Measurements from ENCODE around the gene C5orf63.
A peak's percentile ranks its signal among the peaks of the same experiment; 100 is the strongest.
"Not testable (repeated sequence)": the region's sequence is repeated elsewhere in the genome, so short reads cannot be mapped to it uniquely, and the experiment has no call there.

C5orf63 gene

DNA sequence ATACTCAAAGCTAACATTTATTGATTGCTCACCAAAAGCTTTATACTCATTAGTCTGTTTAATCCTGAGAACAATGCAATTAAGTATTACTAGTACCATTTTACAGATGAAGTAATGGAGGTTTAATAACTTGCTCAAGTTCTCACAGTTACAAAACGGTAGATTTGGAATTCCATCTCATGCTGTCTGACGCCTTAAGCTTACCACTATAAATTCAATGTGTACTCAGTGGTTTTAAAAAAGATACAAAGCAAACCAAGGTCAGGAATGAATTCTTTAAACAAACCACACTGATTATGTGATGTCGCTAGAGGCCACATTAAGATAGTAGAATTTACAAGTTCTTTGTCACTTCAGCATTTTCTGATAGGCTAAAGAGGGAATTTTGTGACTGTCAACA, 1.2 kb upstream of the C5orf63 start:
- DNase-seq (ENCODE audit: low spot score), result no peak

DNA sequence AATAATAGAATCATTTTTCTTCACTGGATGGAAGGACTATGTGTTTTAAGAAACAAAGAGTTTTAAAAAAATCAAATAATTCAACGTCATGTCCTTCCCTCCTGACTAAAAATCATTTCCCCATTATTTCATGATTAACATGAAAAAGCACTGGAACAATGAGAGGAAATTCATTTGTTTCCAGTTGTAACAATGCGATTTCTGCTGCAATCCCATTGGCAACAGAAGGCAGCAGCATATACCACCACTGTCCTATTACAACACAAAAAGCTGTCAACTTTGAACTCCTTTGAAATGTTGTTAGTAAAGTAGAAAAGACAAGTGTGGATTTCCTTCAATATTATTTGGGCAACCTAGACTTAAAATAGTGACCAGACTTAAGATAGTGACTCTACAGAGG, 3.1 kb downstream of the C5orf63 start:
- no peak for DNase-seq (ENCODE audit: low spot score)

DNA sequence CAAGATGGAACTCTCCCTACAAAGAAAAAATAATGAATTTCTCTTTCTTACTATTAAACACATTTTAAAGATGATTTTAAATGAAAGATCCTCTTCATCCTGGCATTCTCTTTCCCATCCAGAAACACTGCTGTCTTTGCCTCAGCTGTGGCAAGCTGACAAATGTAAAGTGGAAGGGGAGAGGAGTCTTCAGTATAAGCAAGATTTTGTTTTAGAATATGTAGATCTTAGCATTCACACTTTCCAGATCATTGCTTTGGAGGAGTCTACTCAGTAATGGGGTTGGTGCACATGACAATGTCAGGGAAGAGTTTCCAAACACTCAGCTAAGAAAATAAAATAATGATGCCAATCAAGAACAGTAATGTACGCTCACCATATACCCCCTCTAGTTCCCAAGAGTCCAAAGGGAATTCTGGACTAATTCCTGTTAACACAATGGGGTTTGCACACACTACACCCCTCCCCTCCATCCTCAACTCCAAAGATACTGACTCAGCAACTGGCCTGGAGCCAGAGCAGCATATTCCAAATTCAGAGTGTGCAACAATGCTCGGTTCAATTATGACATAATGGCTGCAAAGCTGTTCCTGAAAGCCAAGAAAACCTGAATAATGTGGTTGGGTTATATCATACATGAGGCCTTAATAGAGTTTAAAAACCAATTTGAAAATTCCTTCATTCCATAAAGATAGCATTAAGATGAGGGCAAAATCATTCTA, 4.6 kb downstream of the C5orf63 start:
- peak; percentile 17 for DNase-seq (ENCODE audit: low spot score)

DNA sequence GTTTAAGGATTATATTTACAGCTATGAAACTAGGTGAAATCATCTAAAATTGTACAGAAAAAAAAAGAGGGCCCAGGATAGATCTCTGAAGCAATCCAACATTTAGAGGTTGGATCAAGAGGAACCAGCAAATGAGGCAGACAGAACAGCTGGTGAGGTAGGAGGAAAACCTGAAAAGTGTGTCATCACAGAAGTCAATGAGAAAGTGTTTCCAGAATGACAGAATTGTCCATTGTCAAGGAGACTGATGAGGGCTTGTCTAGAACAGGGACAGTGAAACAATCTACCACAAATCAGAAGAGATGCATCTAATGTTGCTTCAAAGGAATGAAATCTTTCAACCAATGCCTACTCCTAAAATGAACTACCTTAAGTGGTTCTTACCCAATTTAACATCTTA, 6.6 kb downstream of the C5orf63 start:
- no peak for DNase-seq (ENCODE audit: low spot score)

DNA sequence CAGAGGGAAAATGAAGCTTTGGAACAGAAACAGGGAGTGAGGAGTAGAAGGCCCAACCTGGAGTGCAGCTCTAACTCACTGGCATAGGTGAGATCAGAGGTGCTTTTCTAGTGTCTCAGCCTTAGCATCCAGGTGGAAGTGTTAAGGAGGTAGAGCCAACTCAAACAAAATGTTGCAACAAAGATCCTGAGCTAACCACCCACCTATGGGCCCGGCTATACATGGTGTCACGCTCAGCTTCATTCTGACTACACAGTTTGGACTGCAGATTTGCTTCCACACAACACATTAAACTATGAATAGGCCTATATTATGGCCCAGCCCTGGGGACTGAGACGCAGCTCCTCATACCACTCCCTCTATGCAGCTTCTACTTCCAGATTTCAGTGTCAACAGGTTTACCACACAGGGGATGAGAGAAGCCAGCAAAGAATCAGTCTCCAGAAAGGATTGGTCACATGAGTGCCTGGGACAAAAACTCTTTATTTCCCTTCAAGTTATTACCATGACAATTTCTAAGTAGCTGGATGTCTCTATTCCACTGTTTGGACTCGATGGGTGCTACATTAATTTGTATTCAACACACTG, 9.0 kb downstream of the C5orf63 start:
- no peak for DNase-seq (ENCODE audit: low spot score)

DNA sequence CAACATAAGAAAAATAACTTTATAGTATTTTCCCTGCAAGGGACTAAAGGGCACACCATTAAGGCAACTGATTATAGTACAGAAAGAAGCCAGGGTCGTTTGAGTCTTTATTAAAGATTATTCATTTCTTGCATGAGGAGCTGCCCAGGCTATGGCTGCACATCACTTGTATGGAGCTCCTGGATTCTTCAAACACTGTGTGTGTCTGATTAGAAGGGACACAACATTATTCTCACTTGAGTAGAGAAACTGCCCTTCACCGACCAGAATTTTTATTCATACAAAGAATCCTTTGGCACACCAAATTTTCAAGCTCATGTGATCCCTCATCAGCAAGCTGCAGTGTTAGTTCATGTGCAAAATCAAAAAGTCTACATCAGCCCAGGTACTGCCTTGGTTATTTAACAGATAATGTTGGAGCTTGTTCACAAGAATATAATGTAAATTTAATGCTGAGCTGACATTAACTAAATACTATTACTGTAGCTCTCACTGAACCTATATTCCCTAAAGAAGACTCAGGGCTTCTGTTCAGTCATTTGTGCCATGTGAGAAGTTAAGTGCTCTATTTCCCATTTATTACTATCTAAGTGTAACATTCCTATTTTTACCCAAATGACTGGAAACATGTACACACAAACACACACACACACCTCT, 9.9 kb downstream of the C5orf63 start:
- no peak for DNase-seq (ENCODE audit: low spot score)

DNA sequence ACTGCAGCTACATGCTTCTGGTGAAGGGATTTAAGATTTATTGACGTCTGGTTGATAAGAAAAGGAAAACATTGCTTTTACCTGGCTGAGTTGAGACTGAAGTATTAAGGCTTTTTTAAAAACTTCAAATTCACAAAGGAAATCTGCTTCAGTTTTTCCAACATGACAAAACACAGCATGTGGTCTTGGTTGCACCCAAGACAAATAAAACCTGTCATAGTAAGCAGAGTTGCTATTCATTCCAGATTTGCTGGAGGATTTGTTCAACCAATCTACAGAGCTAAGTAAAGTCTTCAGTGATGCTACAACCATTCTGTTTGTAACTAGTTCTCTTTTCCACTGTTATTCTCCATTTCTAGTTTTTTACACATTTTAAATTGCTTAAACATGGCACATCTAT, 11.3 kb downstream of the C5orf63 start:
- DNase-seq (ENCODE audit: low spot score), result no peak

DNA sequence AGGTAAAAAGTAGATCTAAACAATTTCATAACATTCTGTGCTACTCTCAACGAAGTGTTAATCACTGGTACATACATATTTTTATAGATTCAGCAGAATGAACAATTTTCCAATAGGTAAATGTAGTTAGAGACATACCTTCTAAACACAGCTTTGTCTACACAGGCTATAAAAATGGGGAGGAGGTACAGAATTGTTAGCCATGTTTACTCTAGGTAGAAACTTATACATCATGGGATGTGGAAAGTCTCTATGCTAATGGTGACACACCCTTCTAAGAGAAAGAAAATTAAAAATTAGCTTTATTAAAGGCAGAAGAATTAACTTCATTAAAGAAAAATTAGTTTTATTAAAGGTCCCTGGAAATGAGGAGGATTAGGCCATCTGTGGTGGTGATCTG, 11.8 kb downstream of the C5orf63 start:
- no peak for DNase-seq (ENCODE audit: low spot score)

DNA sequence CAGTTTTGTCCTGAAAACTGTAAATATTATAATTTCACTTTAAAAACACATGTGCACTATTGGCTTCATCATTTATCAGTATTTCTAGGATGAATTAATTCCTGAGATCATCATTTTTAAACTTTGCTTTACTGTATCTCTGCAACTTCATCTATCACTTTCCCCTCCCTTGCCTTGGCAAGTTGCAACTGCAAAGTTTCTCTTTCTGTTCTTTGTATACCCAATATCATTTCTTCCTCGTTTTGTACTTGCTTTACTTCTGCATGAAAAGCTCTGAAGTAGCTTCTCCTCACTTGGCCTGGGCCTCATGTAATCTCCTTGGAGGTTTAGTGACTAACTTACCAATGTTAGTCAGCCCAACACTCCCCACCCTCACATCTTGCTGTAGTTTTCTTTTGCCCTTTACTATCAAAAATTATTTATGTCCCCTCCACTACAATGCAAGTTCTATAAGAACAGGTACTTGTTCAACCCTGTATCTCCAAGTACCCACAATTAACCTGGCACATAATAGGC, 12.8 kb downstream of the C5orf63 start:
- DNase-seq (ENCODE audit: low spot score), result no peak

DNA sequence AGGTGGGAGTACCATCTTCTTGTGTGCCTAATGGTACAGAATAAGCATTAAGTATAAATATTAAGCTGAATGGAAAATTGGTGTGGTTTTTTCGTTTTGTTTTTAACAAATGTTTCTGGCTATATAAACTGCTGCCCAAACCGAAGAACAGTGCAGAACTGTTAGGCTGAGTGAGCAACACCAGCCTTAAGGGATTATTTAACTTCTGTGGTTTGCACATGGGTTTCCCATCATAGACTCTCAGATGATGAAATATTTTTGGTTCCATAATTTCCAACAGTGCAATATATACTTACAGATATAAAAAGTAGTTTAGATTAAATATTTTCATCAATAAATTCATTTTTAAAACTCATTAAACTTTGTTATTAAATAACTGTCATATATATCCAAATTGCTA, 16.4 kb downstream of the C5orf63 start:
- DNase-seq (ENCODE audit: low spot score), result no peak

DNA sequence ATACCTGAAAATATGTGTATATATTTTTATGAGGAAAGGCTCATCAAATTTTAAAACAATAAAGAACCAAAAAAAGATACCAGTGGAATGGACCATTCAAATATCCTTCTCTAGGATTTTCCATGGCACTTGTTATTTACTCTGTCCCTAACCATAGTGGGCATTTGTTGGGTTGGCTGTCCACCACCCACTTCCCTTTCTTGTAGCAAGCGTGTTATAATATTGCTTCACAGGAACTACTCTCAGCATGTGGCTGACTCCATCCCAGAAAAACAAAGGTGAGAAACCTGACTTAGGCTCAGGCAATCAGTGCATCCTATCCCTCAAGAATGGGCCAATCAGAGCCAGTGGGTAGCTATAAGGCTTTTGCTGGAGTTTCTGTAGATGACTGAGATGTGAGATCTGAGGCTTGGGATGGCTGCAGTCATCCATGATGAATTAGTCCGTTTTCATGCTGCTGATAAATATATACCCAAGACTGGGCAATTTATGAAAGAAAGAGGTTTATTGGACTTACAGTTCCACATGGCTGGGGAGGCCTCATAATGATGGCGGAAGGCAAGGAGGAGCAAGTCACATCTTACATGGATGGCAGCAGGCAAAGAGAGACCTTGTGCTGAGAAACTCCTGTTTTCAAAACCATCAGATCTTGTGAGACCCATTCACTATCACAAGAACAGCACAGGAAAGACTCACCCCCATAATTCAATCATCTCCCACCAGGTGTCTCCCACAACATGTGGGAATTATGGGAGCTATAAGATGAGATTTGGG, 17.2 kb downstream of the C5orf63 start:
- no peak for DNase-seq (ENCODE audit: low spot score)

DNA sequence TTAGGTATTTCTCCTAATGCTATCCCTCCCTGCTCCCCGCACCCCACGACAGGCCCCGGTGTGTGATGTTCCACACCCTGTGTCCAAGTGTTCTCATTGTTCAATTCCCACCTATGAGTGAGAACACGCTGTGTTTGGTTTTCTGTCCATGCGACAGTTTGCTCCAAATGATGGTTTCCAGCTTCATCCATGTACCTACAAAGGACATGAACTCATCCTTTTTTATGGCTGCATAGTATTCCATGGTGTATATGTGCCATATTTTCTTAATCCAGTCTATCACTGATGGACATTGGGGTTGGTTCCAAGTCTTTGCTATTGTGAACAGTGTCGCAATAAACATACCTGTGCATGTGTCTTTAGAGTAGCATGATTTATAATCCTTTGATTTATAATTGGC, 19.8 kb downstream of the C5orf63 start:
- DNase-seq (ENCODE audit: low spot score), result not testable (repeated sequence)

DNA sequence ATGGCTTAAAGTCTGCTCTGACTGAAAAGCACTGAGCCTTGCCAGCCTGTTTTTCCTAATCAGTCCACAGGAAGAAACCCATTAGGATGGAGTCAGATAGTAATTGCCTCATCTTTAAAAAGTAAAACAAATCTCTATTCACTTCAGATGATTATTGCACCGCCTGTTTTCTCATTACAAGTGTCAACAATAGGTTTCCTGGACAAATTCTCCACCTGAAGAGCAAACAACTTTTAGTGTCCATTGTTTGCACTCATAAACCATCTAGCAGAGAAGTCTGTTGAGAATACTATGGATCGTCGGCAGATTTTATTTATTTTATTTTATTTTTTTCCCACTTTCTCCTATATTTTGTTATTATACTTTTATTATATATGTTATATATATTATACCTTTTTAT, 20.3 kb downstream of the C5orf63 start:
- no peak for DNase-seq (ENCODE audit: low spot score)

DNA sequence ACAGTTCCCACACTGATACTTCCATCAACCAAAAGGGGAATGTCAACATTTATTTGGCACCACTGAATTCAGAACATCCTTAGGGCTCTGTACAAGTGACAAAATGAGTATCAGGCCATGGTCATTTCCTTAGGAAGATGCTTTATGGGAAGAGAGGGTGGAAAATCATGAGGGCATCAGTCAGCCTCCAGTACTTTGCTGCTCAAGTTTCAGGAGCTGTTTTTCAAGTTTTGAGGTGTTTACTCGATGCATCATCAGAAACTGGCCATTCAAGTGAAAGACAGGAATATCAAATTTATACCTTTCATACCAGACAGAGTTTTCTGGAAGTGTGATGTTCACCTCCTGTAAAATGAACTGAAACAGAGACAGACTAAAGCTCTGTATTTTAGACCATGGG, 21.7 kb downstream of the C5orf63 start:
- DNase-seq (ENCODE audit: low spot score), result no peak

DNA sequence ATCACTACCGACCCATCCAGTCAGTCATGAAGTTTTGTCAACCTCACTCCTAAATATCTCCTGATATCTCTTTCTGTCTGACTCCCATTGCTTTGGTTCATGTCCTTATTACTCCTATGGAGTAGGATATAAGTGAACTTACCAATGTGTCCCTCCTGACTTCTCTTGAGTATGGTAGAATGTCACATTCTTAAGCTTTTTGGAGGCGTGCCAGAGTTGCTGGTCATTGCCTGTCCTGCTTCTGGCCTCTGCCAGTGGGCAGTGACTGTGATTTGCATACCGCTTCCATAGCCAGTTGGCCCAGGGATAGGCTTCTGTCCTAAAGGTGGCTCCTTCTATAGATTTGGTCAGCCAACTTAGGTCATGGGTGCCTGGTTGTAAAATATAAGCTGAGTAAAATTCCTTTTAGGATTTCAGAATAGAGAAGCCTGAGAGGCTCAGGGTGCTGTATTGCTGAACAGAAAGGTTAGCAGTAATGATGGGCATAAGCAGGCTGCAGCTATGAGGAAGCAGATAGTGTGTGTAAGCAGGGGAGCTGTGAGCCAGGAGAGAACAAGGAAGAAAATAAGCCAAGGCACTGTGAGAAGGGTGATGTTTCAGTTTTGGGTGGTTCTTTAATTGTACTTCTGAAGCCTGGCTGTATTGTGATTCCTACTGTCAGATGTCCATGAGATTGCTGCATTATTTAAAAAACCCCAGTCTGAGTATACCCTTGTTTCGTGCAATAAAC, 26.8 kb downstream of the C5orf63 start:
- DNase-seq (ENCODE audit: low spot score), result no peak

DNA sequence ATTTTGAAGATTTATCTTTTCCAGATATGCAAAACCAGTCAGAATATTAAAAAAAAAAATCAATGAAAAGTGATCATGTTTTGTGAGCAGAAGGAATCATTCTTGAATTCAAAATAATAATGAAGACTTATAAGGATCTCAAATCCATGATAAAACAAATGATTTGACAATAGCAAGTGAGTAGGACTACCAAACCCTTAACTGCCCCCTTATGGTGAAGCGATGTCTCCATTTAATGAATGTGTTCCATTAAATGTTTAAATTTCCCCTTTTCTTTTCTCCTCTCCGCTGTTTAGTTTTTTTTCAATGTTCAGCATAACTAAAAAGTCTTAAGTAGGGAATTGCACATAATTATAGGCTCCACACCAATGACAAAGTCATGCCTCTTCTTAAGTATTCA, 30.7 kb downstream of the C5orf63 start:
- peak; percentile 20 for DNase-seq (ENCODE audit: low spot score)

DNA sequence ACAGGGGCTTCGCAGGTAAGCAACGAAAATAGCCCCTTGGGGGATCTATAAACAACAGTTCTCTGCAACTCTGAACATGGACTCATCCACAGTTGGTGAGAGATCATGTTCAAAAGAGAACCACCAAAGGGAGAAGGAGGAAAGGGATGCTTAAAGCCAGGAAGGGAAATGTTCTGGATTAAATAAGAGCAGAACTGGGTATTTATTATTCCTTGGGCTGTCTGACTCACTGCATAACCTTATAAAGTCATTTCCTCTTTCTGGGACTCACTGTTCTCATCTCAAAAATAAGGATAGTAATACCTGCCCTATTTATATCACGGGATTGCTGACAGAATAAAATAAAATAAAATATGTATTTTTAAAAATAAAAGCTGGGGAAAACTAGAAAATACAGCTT, 31.7 kb downstream of the C5orf63 start:
- no peak for DNase-seq (ENCODE audit: low spot score)

DNA sequence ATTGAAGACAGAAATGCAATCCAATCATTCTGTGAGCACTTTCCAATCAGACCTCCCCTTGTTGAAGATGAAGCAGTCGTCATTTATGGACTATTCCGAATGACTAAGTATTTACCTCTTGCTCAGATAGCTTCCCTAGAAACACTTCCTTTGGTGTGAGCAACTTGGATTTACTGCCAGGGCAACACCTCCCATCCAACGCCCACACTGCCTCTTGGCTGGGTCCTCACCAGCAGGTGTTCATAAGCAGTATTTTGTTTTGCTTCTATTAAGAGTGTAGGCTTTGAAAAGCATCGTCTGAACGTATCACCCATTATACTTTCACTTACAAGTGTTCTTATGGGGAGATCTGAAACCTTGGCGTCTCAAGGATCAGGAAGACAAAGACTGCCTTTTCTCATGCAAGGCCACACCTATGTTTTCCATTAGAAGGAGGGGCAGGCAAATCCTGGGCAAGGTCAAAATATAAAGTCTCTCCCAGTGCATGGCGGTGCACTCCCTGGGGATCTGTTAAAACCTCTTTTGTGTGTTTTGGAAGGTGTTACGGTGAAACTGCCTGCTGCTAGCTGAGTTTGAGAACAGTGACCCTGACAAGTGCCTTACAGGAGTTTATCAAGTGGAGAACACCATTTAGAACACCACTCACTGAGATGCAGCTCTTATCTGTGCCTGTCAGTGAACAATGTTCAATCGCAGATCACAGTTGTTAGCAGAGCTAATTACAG, 32.3 kb downstream of the C5orf63 start:
- DNase-seq (ENCODE audit: low spot score), result no peak

DNA sequence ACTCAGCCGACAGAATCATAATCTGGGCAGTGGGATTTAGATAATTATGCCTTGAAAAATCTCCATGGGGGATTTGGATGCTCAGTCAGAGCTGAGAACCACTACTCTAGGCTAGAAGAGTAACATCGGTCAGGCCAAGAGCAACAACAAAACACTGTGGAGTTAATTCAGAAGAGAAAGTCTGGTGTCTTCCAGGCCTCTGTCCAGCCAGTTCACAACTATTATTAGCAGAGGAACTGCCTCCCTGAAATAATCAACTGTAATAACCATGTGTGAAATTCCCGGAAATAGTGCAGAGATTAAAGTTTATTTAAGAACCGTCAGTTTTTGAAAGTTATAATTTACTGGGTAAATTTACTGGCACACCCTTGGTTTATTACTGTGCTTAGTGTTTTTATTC, 34.8 kb downstream of the C5orf63 start:
- DNase-seq (ENCODE audit: low spot score), result no peak

DNA sequence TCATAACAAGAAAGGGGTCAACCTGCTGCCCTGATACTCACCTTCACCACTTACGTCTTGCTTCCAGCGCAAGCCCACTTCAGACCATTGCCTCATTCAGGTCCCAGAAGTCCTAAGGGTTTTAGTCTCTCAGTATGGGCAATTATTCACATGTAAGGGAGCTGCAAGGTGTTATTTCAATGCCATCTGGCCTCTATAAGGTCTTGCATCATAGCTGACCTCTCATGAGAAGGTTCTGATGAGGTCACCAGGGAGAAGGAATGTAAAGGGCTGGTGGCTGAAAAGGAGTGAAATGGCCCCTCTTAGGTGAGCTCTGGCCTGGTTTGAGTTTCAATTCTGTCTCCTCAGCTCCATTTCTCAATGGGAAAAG, 41.5 kb downstream of the C5orf63 start:
- DNase-seq (ENCODE audit: low spot score), result no peak

DNA sequence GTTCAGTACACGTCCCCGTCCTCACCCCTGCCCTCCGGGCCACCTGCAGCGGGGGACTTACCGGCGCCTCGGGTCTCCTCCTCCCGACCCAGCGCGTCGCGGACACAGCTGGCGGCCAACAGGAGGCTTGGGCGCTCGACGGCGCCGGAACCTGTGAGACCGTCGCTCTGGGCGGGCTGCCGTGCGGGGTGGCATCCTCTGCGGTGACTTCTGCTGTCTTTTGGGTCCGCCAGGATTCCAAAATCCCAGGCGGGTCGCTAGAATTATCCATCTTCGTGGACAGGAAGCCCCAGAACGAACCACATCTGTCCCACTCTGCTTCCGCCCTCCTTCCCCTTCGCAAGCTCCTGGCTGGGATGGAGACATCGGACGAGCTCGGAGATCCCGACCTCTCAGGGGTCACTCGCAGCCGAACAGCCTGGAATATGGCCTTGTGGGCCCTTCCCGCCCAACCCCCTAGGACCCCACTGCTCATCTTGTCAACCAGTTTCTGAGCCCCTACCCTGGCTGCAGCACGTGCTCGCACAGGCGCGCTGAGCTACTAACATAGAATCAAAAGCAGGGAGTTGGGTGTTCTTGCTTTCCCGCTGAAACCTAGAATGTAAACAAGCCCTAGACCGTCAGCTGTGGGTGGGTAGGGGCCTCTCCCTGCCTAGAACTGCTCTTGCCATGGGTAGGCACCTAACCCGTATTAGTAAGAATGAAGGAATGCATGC, 42.0 kb downstream of the C5orf63 start:
- no peak for DNase-seq (ENCODE audit: low spot score)

Measured in Ammon's horn (tissue), 1 donor.